Daoy (cell line): ENCODE results near the gene WDR44. TPM values are rescaled to one million over a fixed set of nuclear protein-coding genes. Genes with fewer than 3 reads are reported as not detected.
"Not testable (repeated sequence)": the region's sequence is repeated elsewhere in the genome, so short reads cannot be mapped to it uniquely, and the experiment has no call there.

Experiments used
- DNase-seq: peaks from one replicate; pipeline ENCODE4 v3.0.0-alpha.2; 2015; ENCODE audit warnings: low read depth
- total RNA-seq: library from RNA; depleted of rRNA; stranded (reverse); fragments of >200 nt; shearing (Covaris generic); gene quantifications from 2 replicates; pipeline ENCODE4 v1.2.3, GENCODE V29; 2014; rRNA removed

Gene WDR44
- total RNA-seq, 1 experiment from 2014 or later = 12.4 TPM

DNA sequence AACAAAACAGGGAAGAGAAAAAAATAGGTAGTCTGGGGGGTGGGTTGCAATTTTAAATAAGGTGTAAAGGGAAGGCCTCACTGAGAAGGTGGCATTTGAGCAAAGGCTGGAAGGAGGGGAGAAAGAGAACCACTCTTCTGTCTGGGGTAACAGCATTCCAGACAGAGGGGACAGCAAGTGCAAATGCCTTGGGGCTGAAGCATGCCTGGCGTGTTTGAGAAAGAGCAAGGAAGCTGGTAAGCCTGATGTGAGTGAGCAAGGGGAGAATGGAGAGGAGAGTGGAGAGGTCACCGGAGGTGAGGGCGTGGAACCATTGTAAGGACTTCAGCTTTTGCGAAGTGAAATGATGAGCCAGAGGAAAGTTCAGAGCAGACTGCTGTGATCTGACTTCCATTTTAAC, 130.0 kb downstream of the WDR44 start:
- DNase-seq = no peak

GRCh38 chrX:118480172-118480571, 134.3 kb downstream of the WDR44 start:
- no peak for DNase-seq

GRCh38 chrX:118482384-118482783, 136.5 kb downstream of the WDR44 start:
- not testable (repeated sequence) for DNase-seq

GRCh38 chrX:118484216-118484903, 138.5 kb downstream of the WDR44 start:
- DNase-seq = no peak

- DNase-seq = not testable (repeated sequence)
Measured at GRCh38 chrX:118486693-118487092, 140.8 kb downstream of the WDR44 start.

GRCh38 chrX:118493016-118493415, 147.1 kb downstream of the WDR44 start:
- DNase-seq = no peak

- DNase-seq = no peak
Measured at GRCh38 chrX:118493653-118494297, 147.9 kb downstream of the WDR44 start.

DNA sequence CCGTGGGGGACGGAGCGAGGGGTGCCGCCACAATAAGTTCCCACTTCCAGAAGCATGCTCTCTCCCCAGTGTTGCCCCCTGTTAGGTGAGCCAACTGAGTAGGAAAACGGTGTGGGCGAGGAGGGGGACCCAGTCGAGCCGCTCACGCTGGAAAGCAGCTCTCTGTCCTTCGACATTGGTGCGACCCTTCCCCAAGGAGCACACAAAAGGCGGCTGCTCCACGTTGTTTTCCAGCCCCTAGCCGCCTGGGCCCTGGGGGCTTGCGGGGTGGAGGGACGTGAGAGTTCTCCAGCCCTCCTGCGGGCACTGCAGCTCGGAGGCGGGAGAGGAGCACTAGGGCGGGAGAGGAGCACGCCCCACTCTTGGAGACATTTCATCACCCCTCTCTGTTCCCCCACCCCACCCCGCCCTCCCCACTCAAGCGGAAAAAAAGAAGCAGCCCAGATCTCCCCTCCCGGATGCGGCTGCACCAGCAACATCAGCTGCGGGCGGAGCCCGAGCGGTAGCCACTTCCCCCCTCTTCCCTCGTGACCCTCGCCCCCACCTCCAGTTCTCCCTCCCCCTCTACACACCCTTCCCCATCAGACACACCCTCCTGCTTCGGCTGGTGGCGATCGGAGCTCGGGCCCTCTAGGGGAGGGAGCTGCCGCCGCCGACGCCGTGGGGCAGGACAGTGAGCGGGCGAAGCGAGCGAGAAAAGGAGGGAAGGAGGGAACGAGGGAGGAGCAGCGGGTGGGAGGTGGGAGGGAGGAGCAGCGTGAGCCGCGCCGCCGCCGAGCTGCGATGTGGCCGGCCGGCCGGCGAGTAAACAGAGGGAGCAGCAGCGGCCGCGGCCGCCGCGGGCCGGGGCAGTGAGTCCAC, 149.4 kb downstream of the WDR44 start, which contains the start of gene DOCK11:
DOCK11 (plus strand) TSS at position 755 of the 861 bp plus-strand sequence. CDS start 157 bp downstream, outside the sequence.
- DNase-seq = peak; percentile 80

DNA sequence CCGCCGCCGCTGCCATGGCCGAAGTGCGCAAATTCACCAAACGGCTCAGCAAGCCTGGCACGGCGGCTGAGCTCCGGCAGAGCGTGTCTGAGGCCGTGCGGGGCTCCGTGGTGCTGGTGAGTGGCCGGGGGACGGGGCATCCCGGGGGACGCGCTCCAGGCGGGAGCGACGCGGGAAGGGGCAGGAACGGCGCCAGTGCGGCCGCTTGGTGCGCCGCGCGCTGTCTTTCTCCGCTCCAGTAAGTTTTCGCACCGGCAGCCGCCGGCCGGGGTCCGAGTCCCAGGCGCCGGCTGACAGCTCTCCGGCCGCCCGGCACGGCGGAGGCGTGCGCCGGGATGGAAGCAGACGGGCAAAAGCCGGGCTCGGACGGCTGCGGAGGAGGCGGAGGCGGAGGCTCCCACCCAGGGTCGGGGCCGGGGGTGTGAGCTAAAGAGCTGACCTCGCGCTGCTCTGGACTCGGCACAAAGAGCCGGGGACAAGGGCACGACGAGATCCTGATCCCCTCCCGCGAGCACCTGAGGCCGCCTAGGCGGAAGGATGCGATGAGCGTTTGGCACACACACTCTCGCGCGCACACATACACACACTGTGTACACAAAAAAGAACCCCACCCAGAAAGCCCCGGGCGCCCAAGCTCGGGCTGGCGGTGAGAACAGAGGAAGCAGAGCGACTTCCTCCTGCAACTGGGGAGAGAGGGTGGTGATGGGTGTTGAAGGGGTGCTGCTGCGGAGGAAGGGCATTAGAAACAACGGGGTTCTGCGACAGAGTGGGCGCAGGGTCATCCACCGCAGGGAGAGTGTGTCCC, 150.3 kb downstream of the WDR44 start:
- DNase-seq = peak; percentile 36

DNA sequence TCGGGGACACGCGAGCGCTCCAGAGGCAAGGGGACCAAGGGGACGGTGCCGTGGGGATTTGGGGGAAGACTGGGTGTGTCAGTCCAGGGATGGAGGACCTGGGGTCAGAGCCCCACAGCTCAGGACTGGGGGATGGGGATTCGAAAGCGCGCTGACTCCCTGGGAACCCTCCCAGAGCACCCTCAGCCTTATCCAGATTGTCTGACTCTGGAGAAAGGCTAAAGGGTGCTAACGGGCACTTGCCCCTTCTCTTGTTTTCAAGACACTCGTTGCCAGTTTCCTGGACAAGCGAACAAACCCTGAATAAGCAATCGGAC, 150.8 kb downstream of the WDR44 start:
- peak; percentile 2 for DNase-seq

- no peak for DNase-seq
Measured at GRCh38 chrX:118497180-118497818, 151.4 kb downstream of the WDR44 start.

DNA sequence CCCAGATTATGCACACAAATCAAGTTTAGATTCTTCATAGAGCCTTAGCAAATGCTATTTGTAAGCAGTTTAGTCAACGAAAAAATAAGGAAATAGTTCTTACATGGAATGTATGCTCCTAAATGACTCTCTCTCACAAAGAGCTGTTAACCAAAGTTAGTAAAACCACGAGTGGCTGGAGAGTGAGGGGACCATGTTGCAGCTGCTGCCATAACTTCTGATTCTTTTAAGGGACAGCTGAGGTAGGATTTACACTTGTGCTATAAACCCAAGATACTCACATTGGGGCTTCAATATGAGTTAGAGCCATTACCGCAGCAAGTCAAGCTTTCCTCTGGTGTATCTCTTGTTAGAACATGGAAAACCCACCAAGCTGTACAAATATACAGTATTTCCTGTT, 152.4 kb downstream of the WDR44 start:
- no peak for DNase-seq

- DNase-seq = no peak
Measured at GRCh38 chrX:118498755-118499154, 152.8 kb downstream of the WDR44 start.

DNA sequence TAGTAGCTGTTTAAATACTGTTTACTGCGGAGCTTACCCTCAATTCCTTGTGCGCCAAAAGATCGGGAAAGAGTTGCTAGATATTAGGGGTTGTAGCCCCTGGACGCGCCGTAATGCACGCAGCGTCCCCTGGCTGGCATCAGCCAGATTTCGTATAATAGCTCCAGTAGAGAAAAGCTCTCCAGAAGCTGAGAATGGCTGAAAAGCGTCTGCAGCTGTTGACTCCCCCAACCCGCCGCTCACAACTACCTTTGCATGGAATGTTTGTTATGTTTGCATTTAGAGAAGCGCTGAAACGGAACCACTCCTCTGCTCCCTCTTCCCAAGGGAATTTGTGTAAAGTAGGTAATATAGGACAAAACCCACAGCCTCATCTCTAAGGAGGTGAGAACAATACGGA, 153.4 kb downstream of the WDR44 start:
- no peak for DNase-seq

Other genes with a start within 250 kb of the WDR44 start
- 4.0 and 6.6 TPM in 2 replicates for gene KLHL13, start 229.3 kb upstream of the WDR44 start, total RNA-seq
- gene DOCK11, start 149.7 kb downstream of the WDR44 start, total RNA-seq = 5.0 and 5.1 TPM in 2 replicates